HG03575 (cell line): Measurements from ENCODE around the gene KCTD5.
A peak's percentile ranks its signal among the peaks of the same experiment; 100 is the strongest.

ENCODE experiments used
- ATAC-seq: cut with Tn5 transposase; IDR thresholded peaks from one replicate; pipeline ENCODE4 v1.9.1; 2021; ENCODE audit not compliant: unreplicated experiment, insufficient number of reproducible peaks, low FRiP score; ENCODE audit errors: extremely low read depth

The KCTD5 gene

GRCh38 chr16:2741168-2741567, 58.8 kb downstream of the KCTD5 start:
- ATAC-seq = no peak

DNA sequence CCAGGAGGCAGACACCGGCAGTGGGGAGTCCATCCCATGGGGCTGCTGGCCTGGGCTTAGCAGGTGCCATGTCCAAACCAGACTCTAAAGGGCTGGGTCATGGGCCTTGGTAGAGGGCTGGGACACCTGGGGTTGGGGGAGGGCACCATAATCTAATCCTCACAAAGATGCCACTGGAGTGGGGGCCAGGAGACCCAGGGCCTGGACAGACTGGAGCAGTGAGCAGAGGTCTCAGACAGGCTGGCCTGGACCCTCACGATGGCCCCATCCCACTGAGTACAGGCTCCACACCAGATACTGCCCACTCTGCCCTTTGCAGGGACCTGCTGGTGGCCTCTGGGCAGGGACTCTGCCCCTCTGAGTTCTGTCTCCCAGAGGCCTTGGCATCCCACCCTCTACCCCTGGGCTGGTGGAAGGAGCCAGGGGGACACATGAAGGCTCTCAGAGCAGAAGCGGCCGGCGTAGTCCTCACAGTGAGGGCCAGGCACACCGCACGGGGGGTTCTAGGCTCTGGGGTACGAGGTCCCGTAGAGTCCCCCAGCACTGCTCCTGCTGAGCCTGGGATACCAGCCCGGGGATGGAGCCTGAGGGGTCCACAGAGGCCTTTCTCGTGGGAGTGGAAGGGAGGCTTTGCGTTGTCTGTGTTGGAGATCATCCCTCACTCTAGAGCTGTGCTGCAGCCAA, 60.1 kb downstream of the KCTD5 start:
- ATAC-seq = no peak

GRCh38 chr16:2743007-2743810, 60.9 kb downstream of the KCTD5 start:
- no peak for ATAC-seq

DNA sequence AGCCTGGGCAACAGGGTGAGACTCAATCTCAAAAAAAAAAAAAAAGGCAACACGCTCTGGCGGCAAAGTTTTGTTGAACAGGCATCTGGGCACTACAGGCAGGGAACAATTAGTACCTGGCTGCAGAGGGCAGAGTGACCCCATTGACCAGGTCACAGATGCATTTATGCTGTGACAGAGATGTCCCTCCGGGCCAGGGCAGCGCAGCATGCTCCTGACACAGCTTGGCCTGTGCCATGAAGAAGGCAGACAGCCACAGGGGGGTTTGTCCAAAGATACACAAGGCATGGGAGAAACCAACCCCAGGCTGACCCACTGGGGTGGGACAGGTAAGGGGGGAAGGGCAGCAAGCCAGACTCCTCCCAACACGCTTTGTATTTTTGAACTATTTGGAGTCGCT, 62.4 kb downstream of the KCTD5 start:
- no peak for ATAC-seq

DNA sequence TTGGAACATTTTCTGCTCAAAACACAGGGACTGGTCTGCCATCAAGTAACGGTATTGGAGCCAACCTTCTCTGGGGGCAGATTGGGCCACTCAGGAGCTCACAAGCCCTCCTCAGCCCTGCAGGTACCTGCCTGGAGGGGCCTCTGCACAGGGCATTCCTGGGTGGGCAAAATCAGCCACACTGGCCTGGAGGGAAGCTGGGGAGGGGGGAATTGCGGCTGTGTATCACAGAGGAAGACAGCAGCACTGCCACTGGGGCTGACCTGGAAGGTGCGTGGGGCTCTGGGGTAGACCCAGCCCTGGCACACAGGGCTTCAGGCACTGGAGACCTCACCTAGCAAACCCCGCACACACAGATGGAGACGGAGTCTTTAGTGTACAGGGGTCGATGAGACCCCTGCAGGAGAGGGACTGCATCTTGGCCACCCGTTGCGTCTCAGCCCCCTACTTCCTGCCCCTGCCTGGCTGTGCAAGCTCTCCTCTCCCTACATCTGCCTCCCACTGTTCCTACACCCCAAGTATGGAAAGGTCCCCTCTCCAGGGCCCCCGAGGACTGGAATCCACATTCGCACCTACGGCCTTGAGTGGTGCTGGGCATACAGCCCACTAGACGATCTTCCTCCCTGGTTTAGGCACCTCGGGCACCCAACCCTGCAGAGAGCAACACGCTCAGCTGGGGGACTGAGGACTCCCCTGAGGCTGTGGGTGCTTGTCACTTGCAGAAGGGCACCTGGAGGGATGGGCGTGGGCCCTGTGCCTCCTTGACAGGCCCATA, 63.0 kb downstream of the KCTD5 start:
- ATAC-seq = no peak

- ATAC-seq = no peak
Measured at GRCh38 chr16:2745961-2746360, 63.6 kb downstream of the KCTD5 start.

DNA sequence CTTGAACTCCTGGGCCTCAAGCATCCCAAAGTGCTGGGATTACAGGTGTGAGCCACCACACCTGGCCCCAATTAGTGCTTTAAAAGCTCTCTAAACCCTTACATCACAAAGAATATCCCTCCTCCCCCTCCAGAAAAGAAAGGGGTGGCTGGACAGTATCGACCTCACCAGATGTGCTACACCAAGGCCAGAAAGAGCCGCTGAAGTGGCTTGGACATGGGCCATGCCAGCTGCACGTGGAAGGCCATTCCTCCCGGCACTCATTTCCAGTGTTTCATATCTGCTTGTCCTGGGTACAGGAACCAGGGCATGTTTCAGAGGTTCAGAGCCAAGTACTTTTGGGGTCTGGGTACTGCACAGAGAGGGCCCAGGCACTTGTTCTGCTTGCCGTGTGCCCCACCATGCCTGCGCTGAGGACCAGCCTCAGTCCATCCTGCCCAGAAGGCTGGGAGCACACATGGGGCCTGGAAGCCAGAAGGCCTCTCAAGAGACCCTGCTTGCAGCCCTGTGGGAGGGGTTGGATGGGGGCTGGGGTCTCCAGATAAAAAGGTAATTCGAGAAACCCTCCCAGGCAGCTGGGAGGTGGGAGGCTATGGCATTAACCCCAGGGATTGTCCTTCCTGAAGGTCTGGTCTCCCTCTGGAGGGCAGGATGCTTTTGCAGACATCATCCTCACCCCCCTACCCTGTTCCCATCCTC, 66.6 kb downstream of the KCTD5 start:
- ATAC-seq = no peak

GRCh38 chr16:2749476-2749875, 67.2 kb downstream of the KCTD5 start:
- no peak for ATAC-seq

- ATAC-seq = no peak
Measured at GRCh38 chr16:2749936-2750335, 67.6 kb downstream of the KCTD5 start.

DNA sequence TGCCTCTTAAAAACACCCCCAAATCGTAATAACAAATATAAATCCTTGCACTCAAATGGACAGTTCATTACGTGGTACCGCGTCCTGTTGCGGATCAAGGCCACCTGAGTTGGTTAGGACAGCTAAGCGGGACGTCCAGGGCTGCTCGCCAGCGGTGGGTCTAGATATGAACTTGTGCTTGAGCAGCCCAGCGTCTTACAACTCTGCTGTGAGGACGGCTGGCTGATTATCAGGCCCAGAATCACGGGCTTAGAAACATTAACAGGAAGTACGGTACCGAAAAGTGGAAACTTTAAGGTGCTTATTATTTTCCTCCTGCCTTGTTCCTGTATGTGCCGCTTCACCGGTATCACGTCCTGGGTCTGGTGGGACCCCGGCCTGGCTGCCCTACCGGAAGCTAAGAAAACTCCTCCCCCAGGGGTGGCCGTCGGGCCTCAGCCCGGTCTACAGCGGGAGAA, 69.3 kb downstream of the KCTD5 start:
- ATAC-seq = no peak

DNA sequence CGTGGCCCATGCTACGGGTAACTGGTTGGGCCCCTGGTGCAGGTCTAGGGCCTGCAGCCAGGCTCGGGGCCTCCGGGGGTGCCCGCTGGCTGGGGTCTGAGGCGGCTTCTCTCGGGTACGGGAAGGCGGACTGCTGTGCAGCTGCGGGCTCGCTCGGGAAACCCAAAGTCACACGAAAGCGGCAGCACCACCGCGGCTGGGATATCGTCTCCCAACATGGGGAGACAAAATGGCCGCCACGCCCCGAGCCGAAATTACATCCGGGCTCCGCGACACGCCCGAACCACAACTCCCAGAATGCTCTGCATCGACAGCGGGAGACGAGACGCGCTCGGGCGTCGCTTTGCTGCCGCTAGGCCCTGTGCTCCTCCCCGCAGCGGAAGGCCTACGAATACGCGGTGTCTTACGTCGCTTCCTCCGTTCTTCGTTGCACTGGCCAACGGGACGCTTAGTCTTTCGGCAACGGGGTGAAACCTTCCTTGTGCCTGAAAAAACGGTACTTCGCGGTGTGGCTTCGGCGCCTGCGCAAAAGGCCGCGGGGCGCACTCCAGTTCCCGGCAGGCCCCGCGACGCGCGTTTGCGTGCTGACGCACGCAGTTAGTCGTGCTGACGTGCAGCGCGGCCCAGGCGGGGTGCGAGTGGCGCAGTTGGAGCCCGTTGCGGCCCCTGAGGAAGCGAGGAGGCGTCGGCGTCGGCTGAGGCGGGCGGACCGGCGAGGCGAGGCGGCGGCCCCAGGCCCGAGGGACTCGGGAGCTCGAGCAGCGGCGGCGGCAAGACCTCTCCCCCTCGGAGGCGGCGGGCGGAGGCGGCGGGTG, 69.9 kb downstream of the KCTD5 start, which contains the start of gene SRRM2:
Gene SRRM2 (plus strand): TSS at position 604 of the 815 bp plus-strand sequence. CDS start 3,727 bp downstream, outside the sequence.
- peak; percentile 38 for ATAC-seq

DNA sequence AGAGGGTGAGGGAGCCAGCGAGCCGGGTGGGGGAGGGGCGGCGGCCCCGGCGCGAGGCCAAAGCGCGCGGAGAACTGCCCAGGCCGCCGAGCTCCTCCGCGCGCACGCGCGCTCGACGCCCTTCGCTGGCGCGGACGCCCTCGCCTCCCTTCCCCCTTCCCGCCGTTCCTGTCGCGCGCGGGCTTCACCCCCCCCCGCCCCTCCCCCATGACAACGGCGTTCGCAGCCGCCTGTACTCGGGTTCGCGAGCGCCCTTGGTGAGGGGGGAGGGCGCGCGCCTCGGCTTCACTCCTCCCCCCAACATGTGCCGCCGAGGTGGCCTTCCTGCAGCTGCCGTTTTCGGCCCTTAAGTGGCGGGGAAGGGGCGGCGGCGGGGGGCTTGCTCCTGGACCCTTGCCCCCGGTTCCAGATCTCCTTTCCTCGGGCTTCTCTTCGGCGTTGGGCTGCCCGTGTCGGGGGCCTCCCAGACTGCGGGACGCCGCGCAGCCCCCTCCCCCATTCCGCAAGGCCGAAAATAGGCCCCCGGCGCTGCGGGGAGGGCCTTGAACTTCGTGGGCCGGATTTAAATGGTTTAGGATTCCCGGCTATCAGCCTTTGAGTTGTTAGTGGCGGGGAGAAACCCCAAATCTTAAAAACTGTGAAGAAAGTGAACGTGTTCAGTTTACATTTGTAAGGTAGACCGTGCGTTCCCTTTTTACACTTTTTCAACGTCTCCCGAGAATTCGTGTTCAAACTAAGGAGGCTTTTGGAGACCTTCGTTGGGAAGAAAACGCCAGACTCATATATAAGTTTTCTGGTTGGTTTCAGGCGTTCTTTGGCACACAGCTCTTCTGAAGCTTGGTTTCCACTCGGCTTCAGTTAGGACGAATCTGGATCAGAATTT, 70.8 kb downstream of the KCTD5 start:
- ATAC-seq = no peak

DNA sequence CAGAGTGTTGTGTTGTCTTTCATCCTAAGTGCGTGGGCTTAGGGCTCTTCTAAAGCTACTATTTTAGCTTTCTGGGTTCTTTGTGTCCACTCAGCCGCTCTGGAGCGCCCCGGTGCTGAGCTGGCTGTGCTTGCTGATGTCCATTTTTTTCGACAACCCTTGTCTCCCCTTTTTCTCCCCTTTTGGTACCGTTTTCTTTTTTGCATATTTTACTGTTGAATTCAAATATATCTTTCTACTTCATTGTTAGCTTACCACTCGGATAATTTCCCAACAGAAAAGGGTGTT, 71.4 kb downstream of the KCTD5 start:
- no peak for ATAC-seq

- no peak for ATAC-seq
Measured at GRCh38 chr16:2755158-2755557, 72.8 kb downstream of the KCTD5 start.

- ATAC-seq = no peak
Measured at GRCh38 chr16:2756288-2757015, 74.1 kb downstream of the KCTD5 start.

DNA sequence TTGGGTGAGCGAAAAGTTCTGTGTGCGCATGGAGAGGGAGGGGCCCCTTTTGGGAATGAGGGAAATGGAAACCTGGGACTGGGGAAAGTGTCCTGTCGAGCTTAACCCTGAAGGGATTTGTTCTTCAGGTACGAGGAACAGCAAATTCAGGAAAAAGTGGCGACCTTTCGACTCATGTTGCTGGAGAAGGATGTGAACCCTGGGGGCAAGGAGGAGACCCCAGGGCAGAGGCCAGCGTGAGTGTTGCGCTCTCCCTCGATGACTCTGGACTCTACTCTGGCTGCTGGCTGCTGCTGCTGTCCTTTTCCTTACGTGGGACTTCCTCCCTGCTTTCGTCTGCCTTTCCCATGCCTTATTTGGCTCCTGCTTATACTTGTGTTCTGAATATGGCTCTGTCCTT, 75.0 kb downstream of the KCTD5 start:
- ATAC-seq = no peak
